Endothelial cell of umbilical vein (primary cell): Measurements from ENCODE around the gene CKLF. TPM values are rescaled to one million over a fixed set of nuclear protein-coding genes. Genes with fewer than 3 reads are reported as not detected.

Source experiments
- BruUV-seq: library from RNA; stranded (reverse); fragments of 400-500 nt; replicated peaks from 2 replicates; lab custom pipeline; 2021; lab: Mats Ljungman, UMichigan
- CTCF ChIA-PET: fragments of 300-600, 350-600 bp; sonication (Branson Sonifier 250); formaldehyde crosslinking; loops from one replicate; lab custom pipeline; 2021; ENCODE audit warnings: antibody characterized with exemption, inconsistent platforms; lab: Charles Lee
- POLR2A ChIA-PET: fragments of 300-600, 350-600 bp; sonication (Branson Sonifier 250); formaldehyde crosslinking; loops from one replicate; lab custom pipeline; 2021; ENCODE audit warnings: antibody characterized with exemption, inconsistent platforms; lab: Charles Lee
- DNase-seq: peaks from one replicate; pipeline ENCODE4 v3.0.0-alpha.2; 2011; ENCODE audit warnings: low read depth, low spot score
- FAIRE-seq: peaks from 2 replicates; lab custom pipeline; 2011; peaks lifted over from hg19 to GRCh38; lab: Jason Lieb, UNC
- H2AFZ ChIP-seq: 2 replicates; pipeline ENCODE4 v1.6.0; 2012; ENCODE audit warnings: low read depth, low read length, control low read depth, inconsistent platforms
- H3K27ac ChIP-seq: 2 replicates; pipeline ENCODE4 v1.5.1; 2011; ENCODE audit warnings: low read depth, mild to moderate bottlenecking, control low read depth, low read length, moderate library complexity; ENCODE audit not compliant: insufficient read depth
- H3K27me3 ChIP-seq, 2 experiments: 2 replicates each; pipeline versions ENCODE4 v1.6.0 to v1.6.1; 2011; ENCODE audit warnings: low read length in 2 of 2, mixed read lengths in 1 of 2; ENCODE audit not compliant: control insufficient read depth in 2 of 2, insufficient read depth in 2 of 2
- H3K36me3 ChIP-seq, 2 experiments: 2 replicates in 1 of 2; 3 replicates in 1 of 2; pipeline ENCODE4 v1.5.1; 2011; ENCODE audit warnings: low read length in 2 of 2, mild to moderate bottlenecking in 1 of 2, moderate library complexity in 1 of 2; ENCODE audit not compliant: control insufficient read depth in 2 of 2, insufficient read depth in 2 of 2; ENCODE audit errors: extremely low read depth in 1 of 2
- H3K4me1 ChIP-seq: 3 replicates; pipeline ENCODE4 v1.5.1; 2011; ENCODE audit warnings: mild to moderate bottlenecking, low read length; ENCODE audit not compliant: control insufficient read depth, insufficient read depth; ENCODE audit errors: extremely low read depth
- H3K4me2 ChIP-seq: 2 replicates; pipeline ENCODE4 v1.6.1; 2011; ENCODE audit warnings: low read length, control low read depth, mixed read lengths; ENCODE audit not compliant: insufficient read depth
- H3K4me3 ChIP-seq, 3 experiments: fragments of 200-600 bp in 1 of 3; sonication (generic), shearing (Covaris generic) in 1 of 3; replicated peaks in 1 of 3; 2 replicates each; pipeline ENCODE4 v1.5.1; 2011 to 2016; ENCODE audit warnings: control low read depth in 3 of 3, low read length in 3 of 3, mild to moderate bottlenecking in 2 of 3, inconsistent platforms in 1 of 3, low read depth in 1 of 3, moderate library complexity in 1 of 3; ENCODE audit not compliant: insufficient read depth in 1 of 3
- H3K79me2 ChIP-seq: 2 replicates; pipeline ENCODE4 v1.6.0; 2012; ENCODE audit warnings: low read length, inconsistent platforms; ENCODE audit not compliant: control insufficient read depth, insufficient read depth
- H3K9ac ChIP-seq: replicated peaks from 2 replicates; pipeline ENCODE3; 2011; ENCODE audit warnings: low read length, control low read depth; ENCODE audit not compliant: insufficient read depth; ENCODE audit errors: extremely low read depth
- H3K9me1 ChIP-seq: replicated peaks from 3 replicates; pipeline ENCODE4 v1.6.0; 2011; ENCODE audit warnings: mild to moderate bottlenecking, low read length; ENCODE audit not compliant: control insufficient read depth, insufficient read depth; ENCODE audit errors: extremely low read depth
- H3K9me3 ChIP-seq: replicated peaks from 2 replicates; pipeline ENCODE4 v1.5.1; 2012; ENCODE audit warnings: low read length, inconsistent platforms; ENCODE audit not compliant: control insufficient read depth, insufficient read depth
- H4K20me1 ChIP-seq: replicated peaks from 2 replicates; pipeline ENCODE3; 2011; ENCODE audit warnings: mild to moderate bottlenecking, low read length; ENCODE audit not compliant: control insufficient read depth, insufficient read depth; ENCODE audit errors: extremely low read depth
- EZH2 ChIP-seq: IDR thresholded peaks from 2 replicates; pipeline ENCODE4 v1.6.1; 2012; ENCODE audit warnings: borderline replicate concordance, low read depth, mild to moderate bottlenecking, moderate library complexity, low read length, inconsistent platforms; ENCODE audit not compliant: severe bottlenecking
- FOS ChIP-seq: IDR thresholded peaks from 2 replicates; pipeline ENCODE4 v1.6.1; 2011; ENCODE audit warnings: mild to moderate bottlenecking, low read length, moderate library complexity, borderline replicate concordance; ENCODE audit not compliant: insufficient read depth
- GATA2 ChIP-seq: IDR thresholded peaks from 2 replicates; pipeline ENCODE4 v1.7.0; 2011; ENCODE audit warnings: low read depth, mild to moderate bottlenecking, moderate library complexity, mixed read lengths, low read length; ENCODE audit not compliant: insufficient read length, insufficient read depth
- JUN ChIP-seq: IDR thresholded peaks from 2 replicates; pipeline ENCODE4 v1.6.1; 2011; ENCODE audit warnings: borderline replicate concordance, low read depth; ENCODE audit not compliant: insufficient read length, insufficient read depth
- MYC ChIP-seq: IDR thresholded peaks from one replicate; pipeline ENCODE4 v1.6.1; 2011; ENCODE audit warnings: mild to moderate bottlenecking, low read depth, low read length
- POLR2A ChIP-seq: IDR thresholded peaks from 2 replicates; pipeline ENCODE4 v1.6.1; 2012; ENCODE audit warnings: low read depth, mild to moderate bottlenecking, control low read depth, low read length
- POLR2AphosphoS5 ChIP-seq: IDR thresholded peaks from 2 replicates; pipeline ENCODE4 v1.6.1; 2012; ENCODE audit warnings: low read depth, mild to moderate bottlenecking, control low read depth, low read length, moderate library complexity; ENCODE audit not compliant: insufficient read depth
- dilution Hi-C: fragments of 300-500 bp; cut with MboI; formaldehyde crosslinking; loops from one replicate; pipeline ENCODE4 v1.15.0; 2019; ENCODE audit warnings: low sequenced_read_pairs; ENCODE audit not compliant: extremely low pct_ligation_motif_present
- intact Hi-C: fragments of 100-400 bp; cut with micrococcal nuclease; formaldehyde crosslinking; loops from one replicate; pipeline ENCODE4 v1.10.0; 2022
- polyA plus RNA-seq, 4 experiments: library from polyadenylated mRNA; depleted of rRNA in 3 of 4; stranded (reverse) in 3 of 4; unstranded in 1 of 4; fragments of >200 nt; gene quantifications; 2 replicates each; pipeline versions ENCODE4 v1.2.1 to v1.2.3, GENCODE V29; 2011 to 2012; ENCODE audit warnings: missing spikeins in 1 of 4
- total RNA-seq: library from RNA; stranded (reverse); gene quantifications from 2 replicates; pipeline ENCODE4 v1.2.3, GENCODE V29; 2021
- TF ChIP-seq, protein P1 (sequence below), 2 donors: IDR thresholded peaks; 1 replicate in 1 of 2; 2 replicates in 1 of 2; pipeline ENCODE4 v1.5.1; 2011; ENCODE audit warnings: low read length in 2 of 2, mild to moderate bottlenecking in 2 of 2, moderate library complexity in 2 of 2, control low read depth in 1 of 2, inconsistent platforms in 1 of 2, low read depth in 1 of 2; ENCODE audit not compliant: insufficient read depth in 1 of 2; ENCODE audit errors: extremely low read depth in 1 of 2
- TF ChIP-seq, protein P2 (sequence below): IDR thresholded peaks from 2 replicates; pipeline ENCODE4 v1.6.1; 2011; ENCODE audit not compliant: insufficient read depth, insufficient read length

CKLF gene
- total and polyA plus RNA-seq, 2 donors (not counting 3 experiments of a cell fraction or from before 2014, with no cell fraction given): 80.0 to 209 TPM

- Histone ChIP-seq H3K9me3 (no peaks in the 10 kb centered on the region), H3K27me3 (no peaks in the 10 kb centered on the region), H3K9me1 (no peaks in the 10 kb centered on the region), H3K4me3 (no peak overlapping the region), H3K79me2 (peaks cover 13% of the 10 kb centered on the region), H2AFZ (no peak overlapping the region), H3K9ac (peak overlapping the region; percentile 73), H3K27ac (no peak overlapping the region), H3K36me3 (no peaks in the 10 kb centered on the region), H3K4me2 (no peak overlapping the region), H3K4me1 (peaks cover 30% of the 10 kb centered on the region), H4K20me1 (no peaks in the 10 kb centered on the region)
- CTCF ChIA-PET: interaction anchor here (1.8 to 2.6 kb wide), 2 partner anchors 27 to 33 kb away, joined by 4 to 7 read pairs; no protein-coding TSS in a partner anchor
- POLR2A ChIA-PET: no interaction called here
- DNase-seq (no peak), FAIRE-seq (peak; percentile 31)
- dilution Hi-C loops: no loop called here
- intact Hi-C loops: no loop called here
- no peak for TF ChIP-seq POLR2AphosphoS5
- no peak for TF ChIP-seq GATA2
- TF ChIP-seq EZH2: no peak
- TF ChIP-seq, protein P1, sequence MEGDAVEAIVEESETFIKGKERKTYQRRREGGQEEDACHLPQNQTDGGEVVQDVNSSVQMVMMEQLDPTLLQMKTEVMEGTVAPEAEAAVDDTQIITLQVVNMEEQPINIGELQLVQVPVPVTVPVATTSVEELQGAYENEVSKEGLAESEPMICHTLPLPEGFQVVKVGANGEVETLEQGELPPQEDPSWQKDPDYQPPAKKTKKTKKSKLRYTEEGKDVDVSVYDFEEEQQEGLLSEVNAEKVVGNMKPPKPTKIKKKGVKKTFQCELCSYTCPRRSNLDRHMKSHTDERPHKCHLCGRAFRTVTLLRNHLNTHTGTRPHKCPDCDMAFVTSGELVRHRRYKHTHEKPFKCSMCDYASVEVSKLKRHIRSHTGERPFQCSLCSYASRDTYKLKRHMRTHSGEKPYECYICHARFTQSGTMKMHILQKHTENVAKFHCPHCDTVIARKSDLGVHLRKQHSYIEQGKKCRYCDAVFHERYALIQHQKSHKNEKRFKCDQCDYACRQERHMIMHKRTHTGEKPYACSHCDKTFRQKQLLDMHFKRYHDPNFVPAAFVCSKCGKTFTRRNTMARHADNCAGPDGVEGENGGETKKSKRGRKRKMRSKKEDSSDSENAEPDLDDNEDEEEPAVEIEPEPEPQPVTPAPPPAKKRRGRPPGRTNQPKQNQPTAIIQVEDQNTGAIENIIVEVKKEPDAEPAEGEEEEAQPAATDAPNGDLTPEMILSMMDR (IDR thresholded peaks at IDR 0.05; ENCODE audit: extremely low read depth in 1 of 2, insufficient read depth in 1 of 2, low read depth in 1 of 2, low read length in 2 of 2): no peak
- TF ChIP-seq POLR2A: no peak
- no peak for TF ChIP-seq FOS
- no peak for TF ChIP-seq JUN
- TF ChIP-seq, protein P2, sequence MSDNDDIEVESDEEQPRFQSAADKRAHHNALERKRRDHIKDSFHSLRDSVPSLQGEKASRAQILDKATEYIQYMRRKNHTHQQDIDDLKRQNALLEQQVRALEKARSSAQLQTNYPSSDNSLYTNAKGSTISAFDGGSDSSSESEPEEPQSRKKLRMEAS: no peak
- TF ChIP-seq MYC: no peak
- no TSS peak for BruUV-seq
Measured at GRCh38 chr16:66548868-66549267, 3.5 kb upstream of the CKLF start.
